ENCODE data around the gene TRAM2.

GRCh38 chr6:52598824-52599190, 21.9 kb upstream of the TRAM2 start:
- no peak for TF ChIP-seq CTCF (IDR thresholded peaks at IDR 0.05)
- no peak for TF ChIP-seq POLR2A (IDR thresholded peaks at IDR 0.05)

Measured in vagina (tissue), 2 donors.